ENCODE results near the gene SLC43A1. TPM values are rescaled to one million over a fixed set of nuclear protein-coding genes. Genes with fewer than 3 reads are reported as not detected.
"Not testable (repeated sequence)": the region's sequence is repeated elsewhere in the genome, so short reads cannot be mapped to it uniquely, and the experiment has no call there.

The SLC43A1 gene
- total RNA-seq, 1 donor from 2014 or later, result 3.6 TPM

- TF ChIP-seq, protein P1, sequence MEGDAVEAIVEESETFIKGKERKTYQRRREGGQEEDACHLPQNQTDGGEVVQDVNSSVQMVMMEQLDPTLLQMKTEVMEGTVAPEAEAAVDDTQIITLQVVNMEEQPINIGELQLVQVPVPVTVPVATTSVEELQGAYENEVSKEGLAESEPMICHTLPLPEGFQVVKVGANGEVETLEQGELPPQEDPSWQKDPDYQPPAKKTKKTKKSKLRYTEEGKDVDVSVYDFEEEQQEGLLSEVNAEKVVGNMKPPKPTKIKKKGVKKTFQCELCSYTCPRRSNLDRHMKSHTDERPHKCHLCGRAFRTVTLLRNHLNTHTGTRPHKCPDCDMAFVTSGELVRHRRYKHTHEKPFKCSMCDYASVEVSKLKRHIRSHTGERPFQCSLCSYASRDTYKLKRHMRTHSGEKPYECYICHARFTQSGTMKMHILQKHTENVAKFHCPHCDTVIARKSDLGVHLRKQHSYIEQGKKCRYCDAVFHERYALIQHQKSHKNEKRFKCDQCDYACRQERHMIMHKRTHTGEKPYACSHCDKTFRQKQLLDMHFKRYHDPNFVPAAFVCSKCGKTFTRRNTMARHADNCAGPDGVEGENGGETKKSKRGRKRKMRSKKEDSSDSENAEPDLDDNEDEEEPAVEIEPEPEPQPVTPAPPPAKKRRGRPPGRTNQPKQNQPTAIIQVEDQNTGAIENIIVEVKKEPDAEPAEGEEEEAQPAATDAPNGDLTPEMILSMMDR (conservative IDR thresholded peaks at IDR 0.05; ENCODE audit: low read depth, low read length), result peak; percentile 96
- DNase-seq (ENCODE audit: low read depth), result peak; percentile 26
- no peak overlapping the region for H3K4me3 ChIP-seq (ENCODE audit: low read depth, low read length)
Measured at GRCh38 chr11:57456960-57457642, 58.4 kb downstream of the SLC43A1 start.

DNA sequence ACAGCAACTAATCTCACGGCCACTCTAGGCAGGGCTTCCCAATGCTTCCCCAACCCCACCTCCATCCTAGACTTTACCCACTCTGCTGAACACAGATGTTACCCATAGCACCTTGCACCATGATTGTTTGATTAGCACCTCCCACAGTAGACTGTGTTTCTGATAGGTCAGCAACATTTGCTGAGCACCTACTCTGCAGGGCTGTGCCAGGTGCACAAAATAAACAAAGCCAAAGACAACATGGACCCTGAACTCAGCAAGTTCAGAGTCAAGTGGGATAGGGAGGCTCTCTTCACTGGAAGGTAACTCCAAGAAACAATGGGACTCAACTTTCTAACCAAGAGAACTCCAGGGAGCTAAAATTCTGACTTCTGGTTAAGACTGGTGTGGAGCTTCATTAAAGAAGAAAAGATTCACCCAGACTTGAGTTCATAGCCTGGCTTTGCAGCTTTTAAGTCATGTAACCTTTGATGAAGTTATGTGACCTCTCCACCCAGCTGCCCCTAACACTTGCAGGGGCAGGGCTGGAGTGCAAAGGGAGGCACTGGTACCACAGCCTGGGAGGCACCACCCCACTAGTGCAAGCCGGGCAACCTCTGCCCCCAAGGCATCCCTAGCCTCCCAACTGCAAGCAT, 61.8 kb downstream of the SLC43A1 start:
- H3K4me3 ChIP-seq (ENCODE audit: low read depth, low read length), result no peak overlapping the region
- TF ChIP-seq, protein P1 (conservative IDR thresholded peaks at IDR 0.05; ENCODE audit: low read depth, low read length), result no peak

GRCh38 chr11:57446055-57446454, 69.4 kb downstream of the SLC43A1 start:
- TF ChIP-seq, protein P1 (conservative IDR thresholded peaks at IDR 0.05; ENCODE audit: low read depth, low read length), result no peak
- no peak for DNase-seq (ENCODE audit: low read depth)
- H3K4me3 ChIP-seq (ENCODE audit: low read depth, low read length), result no peak overlapping the region

More for the DNA sequence above, 61.8 kb downstream of the SLC43A1 start:
- no peak for DNase-seq (ENCODE audit: low read depth)

- DNase-seq (ENCODE audit: low read depth); H3K4me3 ChIP-seq (ENCODE audit: low read depth, low read length): not testable (repeated sequence)
Measured at GRCh38 chr11:57445122-57445394, 70.4 kb downstream of the SLC43A1 start.

- TF ChIP-seq, protein P1 (conservative IDR thresholded peaks at IDR 0.05; ENCODE audit: low read depth, low read length), result no peak
- H3K4me3 ChIP-seq (ENCODE audit: low read depth, low read length), result no peak overlapping the region
- no peak for DNase-seq (ENCODE audit: low read depth)
Measured at GRCh38 chr11:57444362-57445121, 71.0 kb downstream of the SLC43A1 start.

DNA sequence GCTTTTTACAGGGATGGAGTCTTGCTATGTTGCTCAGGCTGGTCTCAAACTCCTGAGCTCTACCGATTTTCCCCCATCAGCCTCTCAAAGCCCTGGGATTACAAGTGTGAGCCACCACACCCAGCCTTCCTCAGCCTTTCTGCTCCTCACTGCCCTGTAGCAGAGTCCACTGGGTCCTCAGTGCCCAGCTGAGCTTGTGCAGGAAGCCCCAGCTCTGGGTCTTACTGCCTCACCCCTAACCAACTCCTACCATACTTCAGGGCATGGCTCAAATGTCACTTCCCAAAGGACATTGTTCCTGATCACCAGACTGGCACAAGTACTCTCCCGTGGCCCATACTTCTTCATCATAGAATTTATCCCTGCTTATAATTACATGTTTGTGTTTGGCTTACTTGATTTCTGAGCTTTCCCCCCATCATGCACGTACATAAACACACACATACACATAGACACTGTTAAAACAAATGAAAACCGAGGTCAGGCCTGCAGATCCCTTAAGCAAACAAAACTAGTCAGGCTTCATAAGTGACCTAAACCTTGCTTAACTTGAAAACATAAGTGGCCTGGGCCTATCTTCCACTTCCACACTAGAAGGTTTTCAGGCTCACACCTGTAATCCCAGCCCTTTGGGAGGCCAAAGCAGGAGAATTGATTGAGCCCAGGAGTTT, 74.6 kb downstream of the SLC43A1 start:
- DNase-seq (ENCODE audit: low read depth), result no peak
- TF ChIP-seq, protein P1 (conservative IDR thresholded peaks at IDR 0.05; ENCODE audit: low read depth, low read length), result no peak
- H3K4me3 ChIP-seq (ENCODE audit: low read depth, low read length), result no peak overlapping the region

DNA sequence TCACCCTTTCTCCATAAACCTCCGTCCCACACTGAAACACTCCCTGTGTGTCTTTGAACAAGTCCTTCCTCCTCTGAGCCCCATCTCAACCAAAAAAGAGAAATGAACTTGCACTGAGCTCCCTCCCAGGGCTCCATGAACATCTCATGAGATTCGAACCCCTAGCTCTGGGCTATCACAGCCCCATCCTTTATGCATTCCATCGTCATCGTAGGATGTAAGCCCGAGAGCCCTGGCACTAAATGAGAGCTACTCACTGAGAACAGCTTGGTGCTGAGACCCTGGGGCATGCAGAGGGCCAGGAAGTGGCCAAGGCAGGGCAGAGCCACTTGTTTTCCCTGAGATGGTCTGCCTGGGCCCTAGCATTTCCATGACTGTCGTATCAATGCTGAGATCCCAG, 75.7 kb downstream of the SLC43A1 start:
- no peak overlapping the region for H3K4me3 ChIP-seq (ENCODE audit: low read depth, low read length)
- TF ChIP-seq, protein P1 (conservative IDR thresholded peaks at IDR 0.05; ENCODE audit: low read depth, low read length), result no peak
- DNase-seq (ENCODE audit: low read depth), result no peak
